GM19468 (cell line): ENCODE data around the gene MTHFD1L.
"Not testable (repeated sequence)": the region's sequence is repeated elsewhere in the genome, so short reads cannot be mapped to it uniquely, and the experiment has no call there.

ENCODE experiments used
- ATAC-seq: cut with Tn5 transposase; IDR thresholded peaks from one replicate; pipeline ENCODE4 v1.9.1; 2021; ENCODE audit warnings: mild to moderate bottlenecking, moderate library complexity, moderate number of reproducible peaks; ENCODE audit not compliant: unreplicated experiment; ENCODE audit errors: extremely low read depth

MTHFD1L gene

GRCh38 chr6:151082079-151082478 is 216.6 kb downstream of the MTHFD1L start:
- ATAC-seq = no peak

- ATAC-seq = no peak
These were observed 218.8 kb downstream of the MTHFD1L start for GRCh38 chr6:151084275-151084674.

GRCh38 chr6:151087055-151087454 is 221.6 kb downstream of the MTHFD1L start:
- not testable (repeated sequence) for ATAC-seq

- no peak for ATAC-seq
These were observed 222.5 kb downstream of the MTHFD1L start for GRCh38 chr6:151087861-151088598.

- no peak for ATAC-seq
These were observed 223.1 kb downstream of the MTHFD1L start for GRCh38 chr6:151088599-151088935.

GRCh38 chr6:151088963-151089362 is 223.5 kb downstream of the MTHFD1L start:
- no peak for ATAC-seq

- ATAC-seq = no peak
These were observed 224.5 kb downstream of the MTHFD1L start for GRCh38 chr6:151089978-151090377.

- no peak for ATAC-seq
These were observed 226.1 kb downstream of the MTHFD1L start for GRCh38 chr6:151091571-151091970.

GRCh38 chr6:151092591-151092990 is 227.1 kb downstream of the MTHFD1L start:
- no peak for ATAC-seq

- ATAC-seq = no peak
These were observed 228.2 kb downstream of the MTHFD1L start for GRCh38 chr6:151093706-151094105.

GRCh38 chr6:151095538-151096254 is 230.2 kb downstream of the MTHFD1L start:
- no peak for ATAC-seq

GRCh38 chr6:151096255-151096612 is 230.7 kb downstream of the MTHFD1L start:
- no peak for ATAC-seq

- ATAC-seq = no peak
These were observed 231.4 kb downstream of the MTHFD1L start for GRCh38 chr6:151096691-151097606.

- no peak for ATAC-seq
These were observed 232.7 kb downstream of the MTHFD1L start for GRCh38 chr6:151098166-151098565.

- ATAC-seq = no peak
These were observed 234.8 kb downstream of the MTHFD1L start for GRCh38 chr6:151100326-151100725.

- ATAC-seq = no peak
These were observed 235.8 kb downstream of the MTHFD1L start for GRCh38 chr6:151101161-151101815.

GRCh38 chr6:151101816-151102694 is 236.6 kb downstream of the MTHFD1L start:
- ATAC-seq = no peak

- ATAC-seq = no peak
These were observed 237.8 kb downstream of the MTHFD1L start for GRCh38 chr6:151103266-151103665.

- no peak for ATAC-seq
These were observed 242.5 kb downstream of the MTHFD1L start for GRCh38 chr6:151107897-151108427.
